ENCODE measurements around the gene RFX1. TPM values are rescaled to one million over a fixed set of nuclear protein-coding genes. Genes with fewer than 3 reads are reported as not detected.

Gene RFX1
- total RNA-seq, 1 donor from 2014 or later, result 15.2 TPM

- DNase-seq, result no peak
- no peak overlapping the region for H3K4me3 ChIP-seq
- intact Hi-C loops (cut with micrococcal nuclease), result no loop called here
- peaks cover 8% of the 10 kb centered on the region for H3K27me3 ChIP-seq (ENCODE audit: low read depth)
- H3K9me3 ChIP-seq (replicated peaks), result no peaks in the 10 kb centered on the region
- H3K4me1 ChIP-seq, result peaks cover 14% of the 10 kb centered on the region
- TF ChIP-seq CTCF (IDR thresholded peaks at IDR 0.05; ENCODE audit: borderline replicate concordance), result no peak
- H3K36me3 ChIP-seq, result peaks cover 30% of the 10 kb centered on the region
- H3K27ac ChIP-seq (replicated peaks), result no peak overlapping the region
These were observed 75.7 kb downstream of the RFX1 start for GRCh38 chr19:13930402-13930801.

- no peaks in the 10 kb centered on the region for H3K9me3 ChIP-seq (replicated peaks)
- no peak for TF ChIP-seq CTCF (IDR thresholded peaks at IDR 0.05; ENCODE audit: borderline replicate concordance)
- peaks cover 14% of the 10 kb centered on the region for H3K4me1 ChIP-seq
- H3K4me3 ChIP-seq, result no peak overlapping the region
- intact Hi-C loops (cut with micrococcal nuclease), result no loop called here
- H3K36me3 ChIP-seq, result peaks cover 34% of the 10 kb centered on the region
- no peak overlapping the region for H3K27ac ChIP-seq (replicated peaks)
- no peak for DNase-seq
- H3K27me3 ChIP-seq (ENCODE audit: low read depth), result peaks cover 4% of the 10 kb centered on the region
These were observed 76.2 kb downstream of the RFX1 start for GRCh38 chr19:13929956-13930355.

GRCh38 chr19:13929340-13929739, 76.8 kb downstream of the RFX1 start:
- Histone ChIP-seq H3K36me3 (peaks cover 40% of the 10 kb centered on the region), H3K27me3 (ENCODE audit: low read depth) (no peaks in the 10 kb centered on the region), H3K9me3 (replicated peaks) (no peaks in the 10 kb centered on the region), H3K4me3 (no peak overlapping the region), H3K27ac (replicated peaks) (no peak overlapping the region), H3K4me1 (peaks cover 14% of the 10 kb centered on the region)
- DNase-seq, result no peak
- intact Hi-C loops (cut with micrococcal nuclease), result no loop called here
- TF ChIP-seq CTCF (IDR thresholded peaks at IDR 0.05; ENCODE audit: borderline replicate concordance), result no peak

- TF ChIP-seq CTCF (IDR thresholded peaks at IDR 0.05; ENCODE audit: borderline replicate concordance), result no peak
- peaks cover 14% of the 10 kb centered on the region for H3K4me1 ChIP-seq
- no peaks in the 10 kb centered on the region for H3K27me3 ChIP-seq (ENCODE audit: low read depth)
- H3K36me3 ChIP-seq, result peaks cover 67% of the 10 kb centered on the region
- H3K27ac ChIP-seq (replicated peaks), result peak overlapping the region; percentile 84
- intact Hi-C loops (cut with micrococcal nuclease), result no loop called here
- no peaks in the 10 kb centered on the region for H3K9me3 ChIP-seq (replicated peaks)
- H3K4me3 ChIP-seq, result peak overlapping the region; percentile 29
- DNase-seq, result peak; percentile 29
These were observed 79.4 kb downstream of the RFX1 start for GRCh38 chr19:13926715-13927114.

- H3K27me3 ChIP-seq (ENCODE audit: low read depth), result no peaks in the 10 kb centered on the region
- intact Hi-C loops (cut with micrococcal nuclease), result no loop called here
- H3K4me1 ChIP-seq, result peaks cover 14% of the 10 kb centered on the region
- H3K4me3 ChIP-seq, result peak overlapping the region; percentile 29
- H3K9me3 ChIP-seq (replicated peaks), result peaks cover under 1% of the 10 kb centered on the region
- H3K36me3 ChIP-seq, result peaks cover 72% of the 10 kb centered on the region
- H3K27ac ChIP-seq (replicated peaks), result peak overlapping the region; percentile 84
- no peak for TF ChIP-seq CTCF (IDR thresholded peaks at IDR 0.05; ENCODE audit: borderline replicate concordance)
- no peak for DNase-seq
These were observed 80.1 kb downstream of the RFX1 start for GRCh38 chr19:13926010-13926409.
